Fibroblast of peridontal ligament (primary cell): ENCODE results near the gene ZNF699.
A peak's percentile ranks its signal among the peaks of the same experiment; 100 is the strongest.
"Not testable (repeated sequence)": the region's sequence is repeated elsewhere in the genome, so short reads cannot be mapped to it uniquely, and the experiment has no call there.

Experiments
- DNase-seq: peaks from one replicate; pipeline ENCODE4 v3.0.0-alpha.2; 2010; ENCODE audit errors: extremely low read depth

Gene ZNF699

GRCh38 chr19:9309139-9309973 lies at the start of gene ZNF699:
Gene ZNF699, minus strand, starts transcription at chr19:9309838. Its CDS starts 4,719 bp downstream, at chr19:9305119.
- peak; percentile 97 for DNase-seq

DNA sequence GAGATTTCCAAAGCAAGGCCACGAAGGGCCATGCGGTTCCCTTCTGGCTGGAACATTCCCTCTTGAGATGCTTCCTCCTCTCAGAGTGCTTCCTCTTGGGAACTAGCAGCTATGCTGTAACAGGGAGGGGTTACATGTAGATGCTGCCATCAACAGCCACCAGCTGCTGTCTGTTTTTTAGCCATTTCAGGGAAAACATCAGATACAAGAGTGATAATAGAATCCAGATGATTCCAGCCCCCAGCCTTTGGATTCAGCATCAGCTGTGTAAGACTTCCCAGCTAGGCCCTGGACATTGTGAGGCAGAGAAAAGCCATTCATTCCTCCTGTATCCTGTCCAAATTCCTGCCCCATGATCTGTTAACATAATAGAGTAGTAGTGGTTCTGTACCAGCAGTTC lies 45.0 kb upstream of the ZNF699 start:
- peak; percentile 40 for DNase-seq

GRCh38 chr19:9353011-9353410 lies 43.4 kb upstream of the ZNF699 start:
- no peak for DNase-seq

DNA sequence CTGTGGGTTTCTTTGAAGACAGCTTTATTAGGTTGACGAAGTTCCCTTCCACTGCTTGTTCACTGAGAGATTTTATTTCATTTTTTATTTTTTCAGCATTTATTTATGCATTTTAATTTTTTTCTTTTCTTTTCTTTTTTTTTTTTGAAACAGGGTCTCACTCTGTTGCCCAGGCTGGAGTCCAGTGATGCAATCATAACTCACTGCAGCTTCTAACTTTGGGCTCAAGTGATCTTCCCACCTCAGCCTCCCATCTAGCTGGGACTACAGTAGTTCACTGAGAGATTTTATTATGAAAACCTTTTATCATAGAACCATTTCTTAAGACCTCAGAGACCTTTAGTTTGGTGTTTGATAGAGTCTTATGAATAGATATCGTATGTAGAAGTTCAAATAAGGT lies 42.9 kb upstream of the ZNF699 start:
- DNase-seq: no peak

DNA sequence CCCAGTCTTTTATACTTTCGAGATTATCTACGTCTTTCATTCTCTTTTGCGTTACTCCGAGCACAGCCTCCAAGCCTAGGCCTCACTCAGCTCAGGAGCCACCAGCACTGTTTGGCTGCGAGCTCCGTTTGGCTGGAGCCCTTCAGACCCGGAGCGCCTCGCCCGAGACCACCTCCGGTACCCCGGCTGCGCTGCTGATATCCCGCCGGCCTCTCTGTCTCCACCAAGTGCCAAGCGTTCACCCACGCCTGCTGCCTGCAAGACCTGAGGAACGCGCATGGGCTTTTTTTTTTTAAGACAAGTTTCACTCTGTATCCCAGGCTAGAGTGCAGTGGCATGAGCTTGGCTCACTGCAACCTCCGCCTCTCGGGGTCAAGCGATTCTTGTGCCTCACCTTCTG lies 39.0 kb upstream of the ZNF699 start:
- DNase-seq: no peak

DNA sequence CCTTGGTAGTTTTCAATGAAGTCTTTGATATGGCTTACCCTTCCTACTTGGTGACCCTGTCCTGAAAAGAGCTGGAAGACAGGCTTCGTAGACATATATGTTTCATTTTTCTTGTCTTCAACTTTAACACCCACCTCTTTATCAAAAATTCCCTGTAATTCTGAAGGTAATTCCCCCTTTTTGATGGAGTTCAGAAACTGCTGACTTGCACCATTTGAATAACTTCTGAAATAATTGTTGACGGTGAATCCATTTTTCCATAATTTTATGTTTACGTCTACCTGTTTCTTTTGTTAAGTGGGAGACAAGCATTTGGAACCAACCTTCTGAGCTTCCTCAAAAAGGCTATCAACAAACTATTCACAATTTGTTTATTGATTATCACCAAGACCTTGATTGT lies 38.6 kb upstream of the ZNF699 start:
- DNase-seq: no peak

GRCh38 chr19:9345005-9345404 lies 35.4 kb upstream of the ZNF699 start:
- no peak for DNase-seq

DNA sequence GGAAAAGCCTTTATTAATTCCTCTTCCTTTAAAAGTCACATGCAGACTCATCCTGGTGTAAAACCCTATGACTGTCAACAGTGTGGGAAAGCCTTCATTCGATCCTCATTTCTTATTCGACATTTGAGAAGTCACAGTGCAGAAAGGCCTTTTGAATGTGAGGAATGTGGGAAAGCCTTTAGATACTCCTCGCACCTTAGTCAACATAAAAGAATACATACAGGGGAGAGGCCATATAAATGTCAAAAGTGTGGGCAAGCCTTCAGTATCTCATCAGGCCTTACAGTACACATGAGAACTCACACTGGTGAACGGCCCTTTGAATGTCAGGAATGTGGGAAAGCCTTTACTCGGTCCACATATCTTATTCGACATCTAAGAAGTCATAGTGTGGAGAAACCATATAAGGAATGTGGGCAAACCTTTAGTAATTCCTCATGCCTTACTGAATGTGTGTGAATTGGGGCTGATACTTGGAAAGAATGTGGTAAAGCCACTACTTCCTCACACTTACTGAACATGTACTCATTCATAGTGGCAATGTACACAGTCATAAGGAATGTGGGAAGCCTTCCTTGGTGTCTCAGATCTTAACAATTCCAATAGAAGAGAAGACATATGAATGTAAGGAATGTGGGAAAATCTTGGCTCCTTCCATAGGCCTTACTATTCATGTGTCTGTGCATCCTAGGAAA lies 33.1 kb upstream of the ZNF699 start:
- peak; percentile 2 for DNase-seq

DNA sequence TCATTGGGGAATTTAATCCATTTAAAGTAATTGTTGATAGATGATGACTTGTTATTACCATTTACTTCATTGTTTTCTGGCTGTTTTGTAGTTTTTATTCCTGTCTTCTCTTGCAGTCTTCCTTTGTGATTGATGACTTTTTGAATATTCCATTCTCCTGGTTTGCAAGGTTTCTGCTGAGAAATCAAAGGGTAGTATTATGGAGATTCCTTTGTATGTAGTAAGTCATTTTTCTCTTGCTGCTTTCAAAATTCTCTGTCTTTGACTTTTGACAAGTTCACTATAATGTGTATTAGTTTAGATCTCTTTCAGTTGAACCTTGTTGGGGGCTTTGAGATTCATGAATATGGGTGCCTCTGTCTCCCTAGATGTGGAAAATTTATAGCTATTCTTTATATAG lies 20.4 kb upstream of the ZNF699 start:
- no peak for DNase-seq

GRCh38 chr19:9324584-9324962 lies 14.9 kb upstream of the ZNF699 start:
- DNase-seq: no peak

DNA sequence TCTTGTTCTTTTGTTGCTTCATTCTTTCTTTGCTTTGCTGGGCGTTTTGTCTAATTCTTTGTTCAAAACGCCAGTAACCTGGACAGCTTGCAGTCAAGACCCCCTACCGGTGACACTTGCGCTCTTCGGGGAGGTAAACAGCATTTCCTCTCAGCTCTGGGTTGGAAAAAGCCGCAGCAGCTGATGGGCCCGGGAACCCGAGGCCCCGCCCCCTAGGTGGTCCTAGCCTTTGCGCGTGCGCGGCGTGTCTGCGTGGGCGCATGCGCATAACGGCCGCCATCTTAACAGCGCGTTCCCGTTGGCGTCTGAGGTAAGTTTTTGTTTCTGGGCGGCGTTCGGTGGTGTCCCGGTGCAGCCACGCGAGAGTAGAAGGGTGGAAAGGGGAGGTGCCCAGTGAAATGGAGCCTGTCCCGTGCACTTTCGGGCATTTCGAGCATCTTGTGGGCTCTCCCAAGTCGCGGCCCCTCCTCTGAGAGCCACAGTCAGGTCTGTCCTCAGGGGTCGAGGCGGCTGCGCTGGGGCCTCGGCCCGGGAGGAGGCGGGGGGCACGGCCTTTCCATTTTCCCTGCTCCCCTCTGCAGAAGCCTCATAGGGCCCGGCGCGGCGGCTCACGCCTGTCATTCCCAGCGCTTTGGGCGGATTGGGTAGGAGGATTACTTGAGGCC lies 14.4 kb upstream of the ZNF699 start, which contains the start of gene ZNF559:
TSS of gene ZNF559 (plus strand) at position 261 of the 665 bp plus-strand sequence. CDS start 14,371 bp downstream, outside the sequence.
- peak; percentile 95 for DNase-seq

GRCh38 chr19:9323557-9323918 lies 13.9 kb upstream of the ZNF699 start:
- DNase-seq: peak; percentile 91

DNA sequence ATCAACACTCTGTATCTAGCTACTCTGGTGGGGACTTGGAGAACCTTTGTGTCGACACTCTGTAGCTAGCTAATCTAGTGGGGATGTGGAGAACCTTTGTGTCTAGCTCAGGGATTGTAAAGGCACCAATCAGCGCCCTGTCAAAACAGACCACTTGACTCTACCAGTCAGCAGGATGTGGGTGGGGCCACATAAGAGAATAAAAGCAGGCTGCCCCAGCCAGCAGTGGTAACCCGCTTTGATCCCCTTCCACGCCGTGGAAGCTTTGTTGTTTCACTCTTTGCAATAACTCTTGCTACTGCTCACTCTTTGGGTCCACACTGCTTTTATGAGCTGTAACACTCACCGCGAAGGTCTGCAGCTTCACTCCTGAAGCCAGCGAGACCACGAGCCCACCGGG lies 12.6 kb upstream of the ZNF699 start:
- not testable (repeated sequence) for DNase-seq

GRCh38 chr19:9321756-9322155 lies 12.1 kb upstream of the ZNF699 start:
- not testable (repeated sequence) for DNase-seq

- DNase-seq: no peak
Observed at GRCh38 chr19:9321338-9321737, 11.7 kb upstream of the ZNF699 start.

DNA sequence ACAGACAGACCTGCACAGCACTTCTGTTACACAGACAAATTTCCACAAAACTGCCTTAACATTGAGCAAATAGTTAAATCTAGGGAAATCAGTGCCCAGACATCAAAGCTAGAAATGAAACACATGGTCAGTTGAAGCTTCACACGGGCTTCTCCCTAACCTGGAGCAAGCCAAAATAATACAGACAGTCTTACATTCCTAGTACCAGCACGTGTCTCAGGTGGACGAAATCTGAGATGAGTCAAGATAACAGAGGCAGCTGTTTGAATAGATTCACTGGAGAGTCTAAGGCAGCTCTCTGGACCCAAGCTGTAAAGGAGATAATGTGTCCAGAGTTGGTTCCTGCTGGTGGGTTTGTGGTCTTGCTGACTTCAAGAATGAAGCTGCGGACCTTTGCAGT lies 4.1 kb upstream of the ZNF699 start:
- no peak for DNase-seq

- DNase-seq: peak; percentile 92
Observed at GRCh38 chr19:9309974-9310446, 372 bp upstream of the ZNF699 start.

- DNase-seq: no peak
Observed at GRCh38 chr19:9308091-9308770, 1.4 kb downstream of the ZNF699 start.

DNA sequence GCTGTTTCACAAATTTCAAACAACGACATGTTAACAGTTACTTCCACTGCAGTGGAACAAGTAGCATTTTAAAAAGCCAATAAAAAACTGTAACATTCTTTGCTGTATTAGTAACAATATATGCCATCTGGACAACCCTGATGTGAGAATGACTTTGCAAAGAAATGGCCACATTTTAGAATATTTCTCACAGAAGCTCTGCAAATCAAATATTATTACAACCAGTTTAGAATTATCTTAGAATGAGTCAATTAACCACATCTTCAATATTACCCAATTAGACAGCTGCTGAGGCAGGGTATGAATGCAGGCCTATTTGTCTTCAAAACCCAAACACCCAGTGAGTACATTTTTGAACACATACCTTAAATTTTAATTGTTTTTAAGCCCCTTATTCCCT lies 3.2 kb downstream of the ZNF699 start:
- DNase-seq: peak; percentile 58

DNA sequence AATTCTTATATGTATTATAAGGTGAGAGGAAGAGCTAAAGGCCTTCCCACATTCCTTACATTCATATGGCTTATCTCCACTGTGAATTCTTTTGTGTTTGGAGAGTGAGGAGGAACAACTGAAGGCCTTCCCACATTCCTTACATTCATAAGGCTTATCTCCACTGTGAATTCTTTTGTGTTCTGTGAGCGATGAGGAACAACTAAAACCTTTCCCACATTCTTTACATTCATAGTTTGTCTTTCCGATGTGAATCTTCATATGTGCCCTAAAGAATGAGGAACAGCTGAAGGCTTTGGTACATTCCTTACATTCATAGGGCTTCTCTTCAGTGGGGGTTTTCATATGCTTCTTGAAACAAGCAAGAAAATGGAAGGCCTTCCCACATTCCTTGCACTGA lies 13.3 kb downstream of the ZNF699 start:
- no peak for DNase-seq

DNA sequence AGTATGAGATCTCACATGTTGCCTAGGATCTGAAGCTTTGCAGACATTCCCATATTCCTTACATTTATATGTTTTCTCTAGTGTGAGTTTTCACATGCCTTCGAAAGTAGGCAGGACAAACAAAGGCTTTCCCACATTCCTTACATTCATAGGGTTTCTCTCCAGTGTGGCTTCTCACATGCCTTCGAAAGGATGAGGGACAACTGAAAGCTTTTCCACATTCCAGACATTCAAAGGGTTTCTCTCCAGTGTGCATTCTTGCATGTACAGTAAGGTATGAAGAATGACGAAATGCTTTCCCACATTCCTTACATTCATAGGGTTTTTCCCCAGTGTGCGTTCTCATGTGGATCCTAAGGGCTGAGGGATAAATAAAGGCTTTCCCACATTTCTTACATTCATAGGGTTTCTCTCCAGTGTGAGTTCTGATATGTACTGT lies 14.2 kb downstream of the ZNF699 start:
- no peak for DNase-seq
